ENCODE measurements around the gene HSF2BP.
"Not testable (repeated sequence)": the region's sequence is repeated elsewhere in the genome, so short reads cannot be mapped to it uniquely, and the experiment has no call there.

GRCh38 chr21:43493471-43493870 is 165.8 kb downstream of the HSF2BP start:
- not testable (repeated sequence) for TF ChIP-seq POLR2A, CTCF, POLR2AphosphoS5 (IDR thresholded peaks at IDR 0.05)

Measured in suprapubic skin (tissue), 4 donors.